Left hindlimb (tissue), 1 donor: ENCODE measurements around the gene CAPS.
A peak's percentile ranks its signal among the peaks of the same experiment; 100 is the strongest.

Experiments used
- DNase-seq: peaks from one replicate; pipeline ENCODE4 v3.0.0-alpha.2; 2018

CAPS gene

DNA sequence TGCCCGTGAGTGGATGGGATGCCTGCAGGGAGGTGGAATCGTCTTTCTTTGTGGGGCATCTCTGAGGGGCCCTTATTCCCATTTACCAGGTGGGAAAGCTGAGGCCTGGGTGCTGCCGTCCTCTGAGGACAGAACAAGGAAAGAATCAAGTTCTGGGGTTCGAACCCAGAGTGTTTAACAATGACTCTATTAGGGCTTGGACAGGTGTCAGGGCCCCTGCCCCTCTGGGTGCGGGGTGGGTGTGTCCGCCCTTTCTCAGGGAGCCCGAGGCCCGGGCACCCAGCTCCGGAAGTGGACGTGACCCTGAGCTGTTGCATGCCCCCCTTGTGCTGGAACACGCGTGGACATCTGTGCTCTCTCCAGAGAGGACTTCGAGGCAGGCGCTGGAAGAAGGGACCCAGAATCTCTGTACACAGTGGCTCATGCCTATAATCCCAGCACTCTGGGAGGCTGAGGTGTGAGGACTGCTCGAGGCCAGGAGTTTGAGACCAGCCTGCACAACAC lies 21.2 kb upstream of the CAPS start:
- DNase-seq: peak; percentile 39

DNA sequence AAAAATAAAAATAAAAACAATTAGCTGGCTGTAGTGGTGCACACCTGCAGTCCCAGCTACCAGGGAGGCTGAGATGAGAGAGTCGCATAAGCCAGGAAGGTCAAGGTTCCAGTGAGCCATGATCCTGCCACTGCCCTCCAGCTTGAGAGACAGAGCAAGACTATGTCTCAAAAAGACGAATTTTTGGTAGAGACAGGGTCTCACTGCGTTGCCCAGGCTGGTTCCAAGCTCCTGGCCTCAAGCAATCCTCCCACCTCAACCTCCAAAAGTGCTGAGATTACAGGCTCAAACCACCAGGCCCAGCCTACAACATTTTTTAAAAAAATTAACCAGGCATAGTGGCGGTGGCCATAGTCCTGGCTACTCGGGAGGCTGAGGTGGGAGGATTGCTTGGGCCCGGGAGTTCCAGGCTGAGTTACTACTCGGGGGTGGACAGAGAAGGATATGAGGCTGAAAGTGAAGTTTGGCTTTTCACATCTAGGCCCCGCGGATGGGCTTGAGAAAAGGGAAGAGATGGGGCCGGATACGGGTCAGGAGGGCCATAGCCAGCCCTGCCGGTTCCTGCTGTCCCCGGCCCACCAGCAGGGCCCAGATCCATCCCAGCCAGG lies 20.7 kb upstream of the CAPS start:
- DNase-seq: no peak

DNA sequence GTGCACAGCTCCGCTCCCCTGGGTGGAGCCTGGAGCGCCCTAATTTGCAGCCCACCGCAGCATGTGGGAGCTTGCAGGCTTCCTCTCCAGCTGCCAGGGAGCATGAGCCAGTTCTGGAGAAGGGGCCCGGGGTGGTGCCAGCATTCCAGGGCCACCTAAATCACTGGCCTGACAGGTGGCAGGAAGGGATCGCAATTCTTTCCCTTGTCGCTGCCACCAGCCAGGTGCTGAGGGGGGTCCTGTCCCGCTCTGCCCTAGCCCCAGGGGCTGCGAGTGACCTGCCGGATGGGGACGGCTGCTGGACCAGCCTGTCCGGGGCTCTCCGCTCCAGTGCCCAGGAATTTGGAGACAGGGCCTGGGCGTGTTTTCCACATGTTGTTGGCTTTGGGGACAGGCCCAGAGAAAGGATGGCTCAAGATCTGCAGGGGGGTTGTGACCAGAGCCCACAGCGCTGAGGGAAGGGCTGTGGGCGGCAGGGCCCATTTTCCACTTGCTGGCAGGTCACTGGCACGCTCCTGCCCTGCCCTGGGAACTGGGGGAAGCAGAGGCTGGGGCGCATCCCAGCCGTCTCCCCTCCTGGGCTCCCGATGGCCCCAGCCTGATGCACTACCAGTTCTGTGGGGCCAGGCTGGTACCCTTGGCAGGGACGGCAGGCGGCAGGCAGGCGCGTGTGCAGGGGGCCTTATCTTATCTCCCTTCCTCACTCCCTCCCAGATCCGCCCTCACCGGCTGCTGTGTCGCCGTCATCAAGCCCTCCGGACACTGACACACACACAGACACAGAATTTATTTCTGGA lies 19.9 kb upstream of the CAPS start:
- peak; percentile 52 for DNase-seq

DNA sequence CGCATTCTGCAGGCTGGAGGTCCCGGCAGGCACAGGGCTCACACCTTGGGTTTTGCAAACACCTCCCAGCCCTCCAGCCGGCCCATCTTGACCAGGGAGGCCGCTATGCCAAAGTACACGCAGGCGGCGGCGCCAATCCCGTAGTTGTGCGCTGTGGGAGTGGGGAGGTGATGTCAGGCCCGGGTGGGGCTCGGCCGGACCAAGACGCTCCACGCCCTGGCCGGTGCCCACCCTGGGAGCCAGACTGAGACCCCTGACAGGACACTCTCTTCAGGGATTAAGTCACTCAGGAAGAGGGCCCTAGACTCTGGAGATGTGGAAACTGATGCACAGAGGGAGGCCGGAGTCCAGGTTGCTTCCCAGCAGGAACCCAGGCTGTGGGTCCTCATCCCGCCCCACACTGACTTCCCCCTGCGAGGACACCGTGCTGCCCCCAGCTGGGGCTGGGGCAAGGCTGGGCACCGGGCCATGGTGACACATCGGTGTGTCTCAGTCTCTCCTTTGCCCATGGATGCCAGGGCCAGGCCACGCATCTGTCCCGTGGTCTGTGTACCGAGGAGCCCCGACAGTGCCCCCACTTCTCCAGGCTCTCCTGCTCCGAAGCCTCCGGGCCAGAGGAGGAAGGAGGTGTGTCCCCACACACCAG lies 19.2 kb upstream of the CAPS start:
- DNase-seq: peak; percentile 32

DNA sequence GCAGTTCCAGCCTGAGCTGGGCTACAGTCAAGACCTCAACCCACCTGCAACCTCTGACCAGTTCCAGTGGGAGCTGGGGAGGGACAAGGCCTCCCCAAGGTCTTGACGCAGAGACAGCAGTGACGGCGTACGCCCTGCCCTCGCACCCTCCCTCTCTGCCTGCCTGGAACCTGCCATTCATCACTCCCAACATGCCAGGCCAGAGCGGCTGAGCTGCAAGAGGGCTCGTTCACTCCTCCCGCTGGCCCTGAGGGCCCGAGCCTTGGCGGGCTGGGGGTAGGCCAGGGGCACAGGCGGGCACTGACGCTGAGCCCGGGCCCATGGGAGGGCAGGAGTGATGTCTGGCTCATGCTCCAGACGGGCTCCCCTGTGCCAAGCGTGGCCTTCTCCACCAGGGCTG lies 18.6 kb upstream of the CAPS start:
- peak; percentile 28 for DNase-seq

DNA sequence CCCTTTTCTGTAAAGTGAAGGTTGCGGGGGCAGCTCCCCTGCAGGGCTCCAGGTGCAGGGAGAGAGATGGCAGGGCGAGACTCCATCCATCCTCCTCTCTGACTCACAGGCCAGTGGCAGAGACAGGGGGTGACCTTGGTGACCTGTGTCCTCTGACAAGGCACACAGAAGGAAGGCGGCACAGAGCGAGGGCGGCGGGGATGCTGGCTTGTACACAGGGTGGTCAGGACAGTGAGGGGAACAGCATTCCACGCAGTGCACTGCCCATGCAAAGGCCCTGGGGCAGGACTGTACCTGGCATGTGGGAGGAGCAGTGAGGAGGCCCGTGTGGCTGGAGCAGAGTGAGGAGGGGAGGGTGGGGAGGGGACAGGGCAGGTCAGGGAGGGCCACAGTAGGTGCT lies 18.2 kb upstream of the CAPS start:
- peak; percentile 20 for DNase-seq

DNA sequence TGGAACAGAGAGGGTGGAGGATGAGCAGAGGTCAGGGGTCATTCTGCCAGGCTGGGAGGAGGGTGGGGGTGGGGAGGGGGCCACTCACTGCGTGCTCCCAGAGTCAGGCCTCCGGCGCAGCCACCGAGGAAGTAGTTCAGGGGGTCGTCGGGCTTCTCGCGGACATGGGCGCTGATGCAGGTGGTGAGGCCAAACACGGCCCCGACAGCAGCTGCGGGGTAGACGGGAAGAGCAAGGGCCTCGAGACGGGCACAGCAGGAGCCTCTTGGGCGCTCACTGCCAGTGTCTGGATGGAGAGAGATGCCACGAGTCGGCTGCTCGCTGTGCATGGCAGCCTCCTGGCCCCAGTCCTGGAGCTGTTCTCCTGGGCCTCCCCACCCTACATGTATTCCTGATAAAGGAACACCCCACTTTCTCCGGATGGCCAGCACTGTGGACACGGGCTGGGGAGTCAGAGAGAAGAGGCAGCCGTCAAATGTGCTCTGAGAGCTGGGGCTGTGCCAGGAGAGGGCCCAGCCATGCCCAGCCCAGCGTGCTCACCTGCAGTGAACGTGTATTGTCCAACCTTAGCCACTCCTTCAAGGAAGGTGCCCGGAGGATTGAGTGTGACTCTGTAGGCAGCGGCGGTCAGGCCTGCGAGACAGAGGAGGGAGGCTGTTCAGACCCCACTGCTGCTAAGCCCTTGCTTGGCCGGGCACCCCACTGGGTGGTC lies 17.5 kb upstream of the CAPS start:
- peak; percentile 40 for DNase-seq

DNA sequence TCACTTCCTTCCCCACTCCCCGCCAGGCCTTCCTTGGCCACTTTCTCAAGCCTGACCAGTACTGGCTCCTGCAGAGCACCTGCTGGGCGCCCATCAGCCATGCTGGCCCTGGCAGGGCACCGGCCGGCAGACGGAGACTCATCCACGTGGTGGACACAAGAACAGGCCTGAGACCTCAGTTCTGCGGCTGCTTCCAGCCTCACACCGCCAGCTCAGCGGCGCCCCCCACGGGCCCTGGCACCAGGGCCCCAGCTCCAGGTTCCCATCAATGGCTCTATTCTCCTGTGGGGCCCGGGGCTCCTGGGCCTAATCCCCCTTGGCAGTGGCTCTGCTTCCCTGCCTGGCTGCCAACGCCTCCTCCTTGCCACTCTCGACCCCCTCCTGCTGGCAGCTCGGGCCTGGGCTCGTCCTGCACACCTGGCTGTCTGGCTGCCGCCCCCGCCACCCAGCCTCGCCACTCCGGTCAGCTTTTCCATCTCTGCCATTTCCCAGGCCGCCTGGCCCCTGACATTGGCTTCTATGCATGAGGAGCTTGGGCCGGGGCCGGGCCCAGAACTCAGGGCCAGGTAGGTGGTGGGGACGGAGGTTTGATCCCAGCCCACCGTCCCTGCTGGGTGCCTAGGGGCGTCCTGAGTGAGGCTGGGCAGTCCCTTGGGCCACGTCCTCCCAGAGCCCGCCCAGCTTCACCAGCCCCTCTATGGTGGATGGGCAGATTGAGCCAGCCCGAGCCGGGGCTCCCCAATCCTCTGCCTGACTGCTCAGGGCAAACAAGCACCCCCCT lies 16.7 kb upstream of the CAPS start:
- DNase-seq: peak; percentile 42

DNA sequence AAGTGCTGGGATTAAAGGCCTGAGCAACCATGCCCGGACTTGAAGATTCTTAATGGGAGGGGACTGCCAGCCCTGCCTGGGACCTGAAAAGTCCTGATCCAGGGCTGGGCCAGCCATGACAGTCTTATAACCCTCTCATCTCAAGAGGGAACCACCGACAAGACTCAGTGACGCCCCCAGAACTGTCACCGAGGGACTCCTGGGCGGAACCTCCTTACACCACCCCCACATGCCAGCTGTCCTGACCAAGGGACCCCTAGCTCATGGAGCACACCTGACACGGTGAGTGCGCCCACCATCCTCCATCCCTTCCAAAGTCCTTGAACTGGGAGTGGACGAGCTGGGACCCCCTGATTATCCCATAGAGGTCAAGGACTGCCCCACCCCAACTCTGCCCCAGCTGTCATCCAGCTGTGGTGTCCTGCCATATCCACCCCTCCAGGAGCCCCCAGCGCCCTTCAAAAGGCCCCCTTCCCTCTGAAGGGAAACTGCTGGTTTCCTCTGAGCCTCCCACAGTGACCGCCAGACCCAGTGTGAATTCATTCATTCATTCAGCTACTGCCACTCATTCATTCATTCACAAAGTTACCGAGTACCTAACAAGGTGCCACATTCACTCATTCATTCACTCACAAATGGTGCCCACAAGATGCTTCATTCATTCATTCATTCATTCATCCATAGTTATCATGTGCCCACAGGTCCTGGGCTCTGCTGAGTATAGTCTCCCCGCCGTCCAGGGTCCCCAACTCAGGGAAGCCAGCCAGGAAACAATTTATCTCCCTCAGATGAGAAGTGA lies 14.1 kb upstream of the CAPS start:
- peak; percentile 19 for DNase-seq

DNA sequence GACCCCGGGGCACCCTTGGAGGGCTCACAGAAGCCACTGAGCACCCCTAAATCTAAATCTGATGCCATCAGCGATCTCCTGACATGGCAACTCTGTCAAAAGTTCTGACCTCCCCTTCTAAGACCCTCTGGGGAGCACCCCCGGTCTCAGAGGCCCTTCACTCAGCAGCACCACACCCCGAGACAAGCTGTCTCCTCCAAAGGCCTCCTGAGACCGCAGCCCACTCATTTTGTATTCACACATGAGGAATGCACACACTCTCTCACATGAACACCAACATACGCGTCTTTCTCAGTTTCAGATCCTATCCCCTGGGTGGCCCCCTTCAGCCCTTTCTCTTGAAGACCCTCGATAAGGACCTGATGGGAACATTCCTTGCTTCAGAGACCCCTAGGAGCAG lies 13.1 kb upstream of the CAPS start:
- no peak for DNase-seq

DNA sequence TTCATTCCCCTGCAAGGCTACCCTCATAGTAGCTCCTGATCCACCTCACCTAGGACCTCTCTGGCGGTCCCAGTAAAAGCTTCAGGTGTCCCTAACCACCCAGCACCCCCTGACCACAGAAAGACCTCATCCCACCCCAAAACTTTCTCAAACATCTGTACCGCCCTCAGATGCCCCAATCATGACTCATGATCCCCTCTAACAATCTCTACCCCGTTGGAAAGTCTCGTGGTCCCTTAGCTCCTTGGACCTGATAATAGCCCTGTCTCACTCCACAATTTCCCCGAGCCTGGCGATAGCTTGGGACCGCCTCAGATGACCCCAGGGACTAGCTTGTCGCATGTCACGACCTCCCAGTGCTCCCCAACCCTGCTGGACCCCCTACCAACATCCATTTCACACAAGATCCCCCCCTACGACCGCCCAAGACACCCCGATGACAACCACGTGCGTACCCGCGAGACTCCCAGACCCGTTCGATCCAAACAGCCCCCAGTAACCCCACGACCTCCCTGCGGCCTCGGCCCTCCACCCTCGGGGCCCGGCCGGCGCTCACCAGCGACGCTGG lies 10.9 kb upstream of the CAPS start:
- no peak for DNase-seq

DNA sequence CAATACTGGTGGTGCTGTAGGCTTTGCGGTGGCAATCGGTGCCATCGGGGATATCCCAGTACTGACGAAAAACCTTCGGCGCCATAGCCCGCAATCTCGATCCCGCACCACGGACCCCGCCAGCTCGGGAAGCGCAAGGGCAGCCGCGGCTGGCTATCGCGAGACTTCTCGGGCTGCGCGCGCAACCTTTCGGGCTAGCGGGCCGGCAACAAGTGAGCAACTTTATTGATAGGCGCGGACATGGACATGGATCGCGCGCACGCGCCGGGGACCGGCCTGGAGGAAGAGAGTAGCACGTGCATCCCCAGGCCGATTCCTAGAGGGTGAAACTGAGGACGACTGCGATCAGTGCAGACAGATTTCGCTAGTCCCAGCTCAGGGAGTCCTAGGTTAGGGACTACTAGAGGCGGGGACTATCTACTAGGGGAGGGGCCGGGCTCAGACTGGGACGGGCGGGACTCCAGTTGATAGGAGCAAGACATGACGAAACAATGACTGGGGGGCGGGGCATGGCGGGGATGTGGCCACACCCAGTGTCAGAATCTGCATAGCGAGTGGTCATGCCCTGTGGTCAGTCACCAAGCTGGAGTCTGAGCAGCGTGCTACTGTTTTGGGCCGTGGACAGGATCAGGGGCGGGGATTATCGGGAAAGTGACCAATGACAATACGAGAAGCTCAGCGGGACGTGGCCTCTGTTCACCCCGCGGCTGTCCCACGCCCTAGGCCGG lies 10.3 kb upstream of the CAPS start, which contains the start of gene NDUFA11:
Gene NDUFA11, minus strand, starts transcription at position 167 of the 728 bp plus-strand sequence. Its CDS starts 82 bp downstream, at position 85.
- DNase-seq: peak; percentile 98

DNA sequence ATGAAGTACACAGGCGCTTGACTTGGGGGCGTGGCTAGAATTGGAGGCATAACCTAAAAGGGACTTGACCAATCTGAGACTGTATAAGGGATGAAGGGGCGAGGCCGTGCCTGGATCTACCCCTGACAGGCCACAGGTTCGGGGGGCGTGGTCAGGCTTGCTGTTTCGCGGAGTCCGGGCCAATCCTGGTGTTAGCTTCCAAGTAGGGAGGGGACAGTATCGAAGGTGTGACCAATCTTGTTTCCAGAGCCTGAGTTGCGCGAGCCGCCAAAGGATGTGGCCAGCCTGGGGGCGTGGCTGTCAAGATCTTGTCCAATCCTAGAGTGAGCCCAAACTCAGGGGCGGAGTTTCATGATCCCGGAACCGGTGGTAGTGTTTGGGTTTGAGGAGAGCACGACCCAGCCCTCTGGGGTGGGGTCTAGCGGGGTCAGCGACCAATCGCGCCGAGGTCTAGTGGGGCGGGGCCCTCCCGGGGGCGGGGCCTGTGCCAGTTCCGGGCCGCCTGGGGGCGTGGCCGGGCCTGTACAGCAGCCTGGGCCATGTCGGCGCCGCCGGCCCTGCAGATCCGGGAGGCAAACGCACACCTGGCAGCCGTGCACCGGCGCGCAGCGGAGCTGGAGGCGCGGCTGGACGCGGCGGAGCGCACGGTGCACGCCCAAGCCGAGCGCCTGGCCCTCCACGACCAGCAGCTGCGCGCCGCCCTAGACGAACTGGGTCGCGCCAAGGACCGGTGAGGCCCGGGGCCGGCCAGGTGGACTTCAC lies 9.5 kb upstream of the CAPS start, which contains the start of gene VMAC:
Gene VMAC, plus strand, starts transcription at position 521 of the 762 bp plus-strand sequence. Its CDS starts 19 bp downstream, at position 540.
- DNase-seq: peak; percentile 100

DNA sequence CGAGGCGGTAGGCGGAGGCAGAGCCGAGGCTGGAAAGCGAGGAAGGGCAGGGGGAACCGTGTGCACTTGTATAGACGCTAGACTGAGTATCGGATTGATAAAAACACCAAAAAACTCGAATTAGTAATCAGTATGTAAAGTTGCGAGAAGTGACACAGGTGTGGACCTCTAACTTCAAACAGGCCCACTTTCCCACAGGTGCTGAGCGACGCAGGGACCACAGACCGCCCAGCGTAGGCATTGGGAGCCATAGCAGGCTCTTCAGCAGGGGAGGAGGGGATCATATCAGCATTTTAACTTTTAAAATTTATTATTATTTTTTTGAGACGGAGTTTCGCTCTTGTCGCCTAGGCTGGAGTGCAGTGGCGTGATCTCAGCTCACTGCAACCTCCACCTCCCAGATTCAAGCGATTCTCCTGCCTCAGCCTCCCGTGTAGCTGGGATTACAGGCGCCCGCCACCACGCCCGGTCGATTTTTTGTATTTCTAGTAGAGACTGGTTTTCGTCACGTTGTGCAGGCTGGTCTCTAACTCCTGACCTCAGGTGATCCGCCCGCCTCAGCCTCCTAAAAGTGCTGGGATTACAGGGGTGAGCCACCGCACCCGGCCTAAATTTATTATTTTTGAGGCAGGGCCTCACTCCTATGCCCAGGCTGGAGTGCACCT lies 8.8 kb upstream of the CAPS start:
- DNase-seq: no peak

DNA sequence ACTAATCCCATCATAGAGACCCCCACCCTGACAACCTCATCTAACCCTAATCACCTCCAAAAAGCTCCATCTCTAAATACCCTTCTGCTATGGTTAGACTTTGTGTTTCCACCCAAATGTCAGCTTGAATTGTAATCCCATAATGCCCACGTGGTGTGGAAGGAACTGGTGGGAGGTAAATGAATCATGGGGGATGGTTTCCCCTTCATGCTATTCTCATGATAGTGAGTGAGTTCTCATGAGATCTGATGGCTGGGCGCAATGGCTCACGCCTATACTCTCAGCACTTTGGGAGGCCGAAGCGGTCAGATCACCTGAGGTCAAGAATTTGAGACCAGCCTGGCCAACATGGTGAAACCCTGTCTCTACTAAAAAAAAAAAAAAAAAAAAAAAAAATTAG lies 6.8 kb upstream of the CAPS start:
- no peak for DNase-seq

DNA sequence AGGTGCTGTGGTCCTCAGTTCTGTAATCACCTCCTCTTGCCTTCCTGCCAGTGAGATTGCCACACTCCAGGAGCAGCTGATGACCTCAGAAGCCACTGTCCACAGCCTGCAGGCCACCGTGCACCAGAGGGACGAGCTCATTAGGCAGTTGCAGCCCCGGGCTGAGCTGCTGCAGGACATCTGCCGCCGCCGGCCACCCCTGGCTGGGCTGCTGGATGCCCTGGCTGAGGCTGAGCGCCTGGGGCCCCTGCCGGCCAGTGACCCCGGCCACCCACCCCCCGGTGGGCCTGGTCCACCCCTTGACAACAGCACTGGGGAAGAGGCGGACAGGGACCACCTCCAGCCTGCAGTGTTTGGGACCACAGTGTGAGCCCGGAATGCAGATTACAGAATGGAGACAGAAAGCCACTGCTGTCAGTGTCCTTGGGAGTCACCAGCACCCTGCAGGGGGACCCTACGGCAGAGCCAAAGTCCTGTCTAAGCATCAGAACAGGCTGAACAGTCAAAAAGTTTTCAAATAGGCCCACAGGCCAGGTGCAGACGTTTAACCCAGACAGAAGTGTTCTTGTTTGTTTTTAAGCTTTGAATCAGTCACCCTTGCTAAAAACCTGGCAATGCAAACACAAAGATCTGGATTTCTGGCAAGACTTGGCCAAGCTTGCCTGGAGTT lies 5.1 kb upstream of the CAPS start:
- no peak for DNase-seq

DNA sequence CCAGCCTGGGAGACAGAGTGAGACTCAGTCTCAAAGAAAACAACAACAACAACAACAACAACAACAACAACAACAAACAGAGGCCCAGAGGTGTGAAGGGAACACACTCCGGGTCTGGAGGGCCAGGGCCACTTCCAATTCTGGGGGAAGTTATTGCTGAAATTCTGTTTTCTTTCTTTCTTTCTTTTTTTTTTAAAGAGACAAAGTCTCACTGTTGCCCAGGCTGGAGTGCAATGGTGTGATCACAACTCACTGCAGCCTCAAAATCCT lies 3.5 kb upstream of the CAPS start:
- no peak for DNase-seq

DNA sequence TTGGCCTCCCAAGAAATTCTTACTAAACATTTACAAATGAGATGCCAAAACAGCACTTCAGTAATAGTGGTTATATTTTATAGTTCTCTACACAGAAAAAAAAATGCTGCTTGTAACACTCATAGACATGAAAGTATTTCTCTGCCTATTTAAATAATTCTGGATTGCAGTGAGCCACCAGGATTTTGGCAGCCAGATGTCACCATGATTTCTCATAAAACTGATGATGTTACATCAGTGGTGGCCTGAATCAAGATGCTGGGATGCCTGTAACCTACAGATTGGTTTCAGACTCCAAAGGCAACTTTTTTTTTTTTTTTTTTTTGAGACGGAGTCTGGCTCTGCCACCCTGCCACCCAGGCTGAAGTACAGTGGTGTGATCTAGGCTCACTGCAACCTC lies 2.7 kb upstream of the CAPS start:
- DNase-seq: no peak

DNA sequence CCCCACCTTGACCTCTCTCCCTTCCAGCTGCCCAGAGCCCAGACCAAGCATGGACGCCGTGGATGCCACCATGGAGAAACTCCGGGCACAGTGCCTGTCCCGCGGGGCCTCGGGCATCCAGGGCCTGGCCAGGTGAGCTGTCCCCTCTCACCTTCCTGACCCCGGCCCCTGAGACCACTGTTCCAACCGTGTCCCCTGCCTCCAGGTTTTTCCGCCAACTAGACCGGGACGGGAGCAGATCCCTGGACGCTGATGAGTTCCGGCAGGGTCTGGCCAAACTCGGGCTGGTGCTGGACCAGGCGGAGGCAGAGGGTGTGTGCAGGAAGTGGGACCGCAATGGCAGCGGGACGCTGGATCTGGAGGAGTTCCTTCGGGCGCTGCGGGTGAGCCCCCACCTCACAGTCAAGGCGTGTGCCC lies 312 bp downstream of the CAPS start:
- DNase-seq: no peak
